Smooth muscle cell (in vitro differentiated cells): ENCODE data around the gene NIP7. TPM values are rescaled to one million over a fixed set of nuclear protein-coding genes. Genes with fewer than 3 reads are reported as not detected.
"Not testable (repeated sequence)": the region's sequence is repeated elsewhere in the genome, so short reads cannot be mapped to it uniquely, and the experiment has no call there.

Experiments
- DNase-seq: peaks from one replicate; lab custom pipeline; 2025; ENCODE audit not compliant: unreplicated experiment; lab: John Stamatoyannopoulos, UW
- H2AFZ ChIP-seq: fragments of 200-600 bp; sonication (generic); 2 replicates; pipeline ENCODE4 v1.6.0; 2016; ENCODE audit warnings: antibody characterized with exemption, low read depth, mild to moderate bottlenecking
- H3F3A ChIP-seq: fragments of 200-600 bp; sonication (generic); 2 replicates; pipeline ENCODE4 v1.6.0; 2017; ENCODE audit warnings: antibody characterized with exemption, low read depth
- H3K27ac ChIP-seq: fragments of 200-600 bp; sonication (generic); 2 replicates; pipeline ENCODE4 v1.5.1; 2016; ENCODE audit warnings: low read depth, mild to moderate bottlenecking
- H3K27me3 ChIP-seq: fragments of 200-600 bp; sonication (generic); 2 replicates; pipeline ENCODE4 v1.6.1; 2016; ENCODE audit warnings: low read depth, mild to moderate bottlenecking
- H3K36me3 ChIP-seq: fragments of 200-600 bp; sonication (generic); 2 replicates; pipeline ENCODE4 v1.5.1; 2016; ENCODE audit warnings: low read depth
- H3K4me1 ChIP-seq: fragments of 200-600 bp; sonication (generic); 2 replicates; pipeline ENCODE4 v1.5.1; 2016; ENCODE audit warnings: low read depth
- H3K4me2 ChIP-seq: fragments of 200-600 bp; sonication (generic); 2 replicates; pipeline ENCODE4 v1.6.0; 2016; ENCODE audit warnings: mild to moderate bottlenecking
- H3K4me3 ChIP-seq: fragments of 200-600 bp; sonication (generic); 2 replicates; pipeline ENCODE4 v1.5.1; 2016; ENCODE audit warnings: mild to moderate bottlenecking
- H3K79me2 ChIP-seq: fragments of 200-600 bp; sonication (generic); 2 replicates; pipeline ENCODE4 v1.6.0; 2016; ENCODE audit warnings: low read depth, mild to moderate bottlenecking
- H3K9ac ChIP-seq: fragments of 200-600 bp; sonication (generic); 2 replicates; pipeline ENCODE4 v1.6.0; 2016; ENCODE audit warnings: low read depth
- H3K9me3 ChIP-seq: fragments of 200-600 bp; sonication (generic); replicated peaks from 2 replicates; pipeline ENCODE4 v1.5.1; 2016; ENCODE audit warnings: low read depth
- H4K20me1 ChIP-seq: fragments of 200-600 bp; sonication (generic); 2 replicates; pipeline ENCODE4 v1.6.0; 2016; ENCODE audit warnings: low read depth
- CTCF ChIP-seq: fragments of 200-600 bp; sonication (generic); IDR thresholded peaks from 2 replicates; pipeline ENCODE4 v1.5.1; 2017; ENCODE audit warnings: borderline replicate concordance, mild to moderate bottlenecking, antibody characterized with exemption; ENCODE audit not compliant: insufficient read depth, poor library complexity, severe bottlenecking
- WGBS: methylation state at CpG from one replicate; pipeline ENCODE4 v1.1.7; 2016; ENCODE audit warnings: low lambda C conversion rate; 5-methylcytosine and 5-hydroxymethylcytosine counted together
- polyA plus RNA-seq: library from polyadenylated mRNA; unstranded; fragments of >200 nt; fragmentation: Nextera tagmentation; extraction: Ambion mirVana; gene quantifications from 2 replicates; pipeline ENCODE4 v1.2.1, GENCODE V29; 2016
- total RNA-seq: library from RNA; depleted of rRNA; stranded (reverse); fragments of >200 nt; gene quantifications from 2 replicates; pipeline ENCODE4 v1.2.3, GENCODE V29; 2014

NIP7 gene
- total and polyA plus RNA-seq, 2 experiments from 2014 or later: 17.0 to 20.3 TPM

GRCh38 chr16:69350536-69351133, 11.1 kb downstream of the NIP7 start:
- Histone ChIP-seq H3K4me2 (no peak overlapping the region), H3K9ac (no peak overlapping the region), H3K9me3 (no peaks in the 10 kb centered on the region), H3K27ac (no peak overlapping the region), H3K27me3 (no peaks in the 10 kb centered on the region), H2AFZ (no peak overlapping the region), H3K36me3 (no peaks in the 10 kb centered on the region), H3K79me2 (no peaks in the 10 kb centered on the region), H3K4me1 (no peaks in the 10 kb centered on the region), H4K20me1 (no peaks in the 10 kb centered on the region), H3K4me3 (no peak overlapping the region), H3F3A (peaks cover 2% of the 10 kb centered on the region)
- DNase-seq: no peak
- TF ChIP-seq CTCF: no peak
- 93% methylated on average over 6 of the region's 6 CpGs for WGBS

- no peaks in the 10 kb centered on the region for H3F3A ChIP-seq
- DNase-seq: no peak
- H3K27ac ChIP-seq: no peak within 1 kb of the TSS
- no peaks in the 10 kb centered on the region for H3K27me3 ChIP-seq
- no peak within 1 kb of the TSS for H2AFZ ChIP-seq
- H3K36me3 ChIP-seq: no peaks in the 10 kb centered on the region
- no peaks in the 10 kb centered on the region for H3K79me2 ChIP-seq
- H3K4me2 ChIP-seq: no peak within 1 kb of the TSS
- H3K9me3 ChIP-seq: no peaks in the 10 kb centered on the region
- TF ChIP-seq CTCF: no peak
- H4K20me1 ChIP-seq: no peaks in the 10 kb centered on the region
- no peak within 1 kb of the TSS for H3K9ac ChIP-seq
- 92% methylated on average over 12 of the region's 12 CpGs for WGBS
- H3K4me3 ChIP-seq: no peak within 1 kb of the TSS
- H3K4me1 ChIP-seq: no peaks in the 10 kb centered on the region
Measured at GRCh38 chr16:69351309-69352027, 11.9 kb downstream of the NIP7 start, which contains the start of gene TMED6. Gene TMED6 (minus strand): TSS chr16:69351786. CDS start chr16:69351753, 33 bp downstream.

- H4K20me1 ChIP-seq, DNase-seq, H3K9ac ChIP-seq, H3K36me3 ChIP-seq, H2AFZ ChIP-seq, H3K4me2 ChIP-seq, H3K27ac ChIP-seq, H3K4me1 ChIP-seq, H3K9me3 ChIP-seq, H3K27me3 ChIP-seq, H3F3A ChIP-seq, H3K79me2 ChIP-seq, H3K4me3 ChIP-seq: not testable (repeated sequence)
- 97% methylated on average over 9 of the region's 9 CpGs for WGBS
Measured at GRCh38 chr16:69360070-69360469, 20.5 kb downstream of the NIP7 start.

- no peaks in the 10 kb centered on the region for H3K4me1 ChIP-seq
- no peaks in the 10 kb centered on the region for H3K9me3 ChIP-seq
- no peak for TF ChIP-seq CTCF
- DNase-seq: no peak
- 98% methylated on average over 5 of the region's 5 CpGs for WGBS
- H3K36me3 ChIP-seq: peaks cover 3% of the 10 kb centered on the region
- no peaks in the 10 kb centered on the region for H3K79me2 ChIP-seq
- H3K4me2 ChIP-seq: no peak overlapping the region
- H3K27ac ChIP-seq: no peak overlapping the region
- peaks cover 7% of the 10 kb centered on the region for H4K20me1 ChIP-seq
- H3K4me3 ChIP-seq: no peak overlapping the region
- no peak overlapping the region for H3K9ac ChIP-seq
- H3K27me3 ChIP-seq: no peaks in the 10 kb centered on the region
- no peaks in the 10 kb centered on the region for H3F3A ChIP-seq
- H2AFZ ChIP-seq: no peak overlapping the region
Measured at GRCh38 chr16:69363281-69363717, 23.7 kb downstream of the NIP7 start.
